Kidney (tissue), 14 donors: ENCODE results near the gene HPCAL1. TPM values are rescaled to one million over a fixed set of nuclear protein-coding genes. Genes with fewer than 3 reads are reported as not detected.
A peak's percentile ranks its signal among the peaks of the same experiment; 100 is the strongest.

ENCODE experiments used
- DNase-seq, 5 donors: peaks; one replicate each; pipeline ENCODE4 v3.0.0-alpha.2; 2013 to 2020
- FAIRE-seq: peaks from 2 replicates; lab custom pipeline; 2012; peaks lifted over from hg19 to GRCh38; lab: Jason Lieb, UNC
- H3K27ac ChIP-seq, 2 donors: one replicate each; pipeline ENCODE4 v1.7.0; 2013; ENCODE audit warnings: low read depth in 2 of 2, low read length in 2 of 2, inconsistent platforms in 1 of 2
- H3K27me3 ChIP-seq: one replicate; pipeline ENCODE4 v1.7.1; 2013; ENCODE audit warnings: low read length, inconsistent platforms; ENCODE audit not compliant: control insufficient read depth, insufficient read depth
- H3K36me3 ChIP-seq, 3 donors: one replicate each; pipeline versions ENCODE4 v1.7.0 to v1.7.1; 2013; ENCODE audit warnings: low read length in 3 of 3, control low read depth in 1 of 3, inconsistent platforms in 1 of 3; ENCODE audit not compliant: insufficient read depth in 3 of 3, control insufficient read depth in 2 of 3
- H3K4me1 ChIP-seq, 3 donors: one replicate each; pipeline versions ENCODE4 v1.7.0 to v1.7.1; 2013; ENCODE audit warnings: low read length in 3 of 3, inconsistent platforms in 1 of 3, low read depth in 1 of 3; ENCODE audit not compliant: control insufficient read depth in 2 of 3, insufficient read depth in 2 of 3
- H3K4me3 ChIP-seq, 3 donors: one replicate each; pipeline versions ENCODE4 v1.7.0 to v1.8.1; 2013; ENCODE audit warnings: low read length in 3 of 3, control low read depth in 1 of 3, inconsistent platforms in 1 of 3
- H3K9ac ChIP-seq, 3 donors: one replicate each; pipeline versions ENCODE4 v1.7.0 to v1.7.1; 2013; ENCODE audit warnings: low read length in 3 of 3, control low read depth in 1 of 3, inconsistent platforms in 1 of 3
- H3K9me3 ChIP-seq, 3 donors: one replicate each; pipeline versions ENCODE4 v1.7.0 to v1.7.1; 2013; ENCODE audit warnings: low read length in 3 of 3, control low read depth in 1 of 3, inconsistent platforms in 1 of 3; ENCODE audit not compliant: control insufficient read depth in 2 of 3, insufficient read depth in 1 of 3
- CTCF ChIP-seq: IDR thresholded peaks from 3 replicates; pipeline ENCODE4 v1.5.1; 2012; ENCODE audit warnings: mild to moderate bottlenecking, moderate library complexity, borderline replicate concordance; ENCODE audit not compliant: insufficient read depth; ENCODE audit errors: extremely low read depth
- intact Hi-C: fragments of 100-400 bp; cut with DNase I; formaldehyde crosslinking; loops from one replicate; pipeline ENCODE4 v1.11.1; 2022
- polyA plus RNA-seq: library from polyadenylated mRNA; stranded (reverse); fragments of 350-450 nt; fragmentation: Illumina TruSeq; extraction: RNeasy Lipid Tissue Mini Kit (QIAGEN cat#74804); gene quantifications from one replicate; pipeline ENCODE4 v1.2.3, GENCODE V29; 2014; ENCODE audit warnings: low read depth, low replicate concordance; ENCODE audit not compliant: insufficient read depth
- total RNA-seq: library from RNA; stranded (reverse); fragmentation: NEBNext Ultra II Directional; extraction: Animal tissue kit (Norgen Biotek cat#: 25700); gene quantifications from one replicate; pipeline ENCODE4 v1.2.1, GENCODE V29; 2021
- donor health status: control.
- donor health status: control.
- donor health status: control.
- donor health status: control.
- donor health status: control.
- donor health status: DM: yes; HTN: yes; CAD: no.
- donor health status: Normal renal cell carcinoma (clear cell type).

The HPCAL1 gene
- total and polyA plus RNA-seq, 2 donors from 2014 or later: 47.3 to 121 TPM

- TF ChIP-seq CTCF: no peak
- Histone ChIP-seq H3K27me3 (no peaks in the 10 kb centered on the region), H3K4me3 (no peak overlapping the region), H3K4me1 (peaks cover 0 to 31% (median 23%) of the 10 kb centered on the region in 3 donors), H3K9ac (no peak overlapping the region), H3K27ac (no peak overlapping the region), H3K9me3 (no peaks in the 10 kb centered on the region), H3K36me3 (no peaks in the 10 kb centered on the region)
- intact Hi-C loops: no loop called here
- FAIRE-seq (no peak), DNase-seq (no peak)
Observed at GRCh38 chr2:10411557-10411956, 108.9 kb downstream of the HPCAL1 start.

GRCh38 chr2:10412380-10412779 lies 109.7 kb downstream of the HPCAL1 start:
- FAIRE-seq (no peak), DNase-seq (peak in 3 of 5 donors; percentile 44 to 66 (median 63))
- no peak overlapping the region for H3K9ac ChIP-seq
- H3K36me3 ChIP-seq: no peaks in the 10 kb centered on the region
- no peak overlapping the region for H3K4me3 ChIP-seq
- H3K9me3 ChIP-seq: no peaks in the 10 kb centered on the region
- no peak overlapping the region for H3K27ac ChIP-seq
- peaks cover 0 to 25% (median 15%) of the 10 kb centered on the region in 3 donors for H3K4me1 ChIP-seq
- no peaks in the 10 kb centered on the region for H3K27me3 ChIP-seq
- TF ChIP-seq CTCF: no peak
- intact Hi-C loops: no loop called here

- Histone ChIP-seq H3K9ac (no peak overlapping the region), H3K36me3 (no peaks in the 10 kb centered on the region), H3K4me3 (no peak overlapping the region), H3K9me3 (no peaks in the 10 kb centered on the region), H3K27ac (no peak overlapping the region), H3K27me3 (no peaks in the 10 kb centered on the region), H3K4me1 (peaks cover 0 to 18% (median 9%) of the 10 kb centered on the region in 3 donors)
- no peak for DNase-seq
- no peak for TF ChIP-seq CTCF
- no peak for FAIRE-seq
- intact Hi-C loops: no loop called here
Observed at GRCh38 chr2:10413503-10413902, 110.8 kb downstream of the HPCAL1 start.

GRCh38 chr2:10413991-10414451 lies 111.3 kb downstream of the HPCAL1 start:
- intact Hi-C loops: no loop called here
- no peak overlapping the region for H3K9ac ChIP-seq
- no peak for TF ChIP-seq CTCF
- H3K27me3 ChIP-seq: no peaks in the 10 kb centered on the region
- H3K9me3 ChIP-seq: no peaks in the 10 kb centered on the region
- no peak overlapping the region for H3K4me3 ChIP-seq
- DNase-seq (peak in 1 of 5 donors; percentile 45), FAIRE-seq (no peak)
- H3K27ac ChIP-seq: no peak overlapping the region
- H3K36me3 ChIP-seq: no peaks in the 10 kb centered on the region
- H3K4me1 ChIP-seq: peaks cover 0 to 13% (median 9%) of the 10 kb centered on the region in 3 donors
